ENCODE data around the gene LMO1. TPM values are rescaled to one million over a fixed set of nuclear protein-coding genes. Genes with fewer than 3 reads are reported as not detected.

The LMO1 gene
- total RNA-seq, 6 experiments from 2014 or later: not detected

GRCh38 chr11:8232849-8233606 is 30.6 kb downstream of the LMO1 start:
- intact Hi-C loops (cut with DNase I): no loop called here
- no peak overlapping the region for H3K27ac ChIP-seq
- H3K4me3 ChIP-seq: no peak overlapping the region
- TF ChIP-seq, protein P1, sequence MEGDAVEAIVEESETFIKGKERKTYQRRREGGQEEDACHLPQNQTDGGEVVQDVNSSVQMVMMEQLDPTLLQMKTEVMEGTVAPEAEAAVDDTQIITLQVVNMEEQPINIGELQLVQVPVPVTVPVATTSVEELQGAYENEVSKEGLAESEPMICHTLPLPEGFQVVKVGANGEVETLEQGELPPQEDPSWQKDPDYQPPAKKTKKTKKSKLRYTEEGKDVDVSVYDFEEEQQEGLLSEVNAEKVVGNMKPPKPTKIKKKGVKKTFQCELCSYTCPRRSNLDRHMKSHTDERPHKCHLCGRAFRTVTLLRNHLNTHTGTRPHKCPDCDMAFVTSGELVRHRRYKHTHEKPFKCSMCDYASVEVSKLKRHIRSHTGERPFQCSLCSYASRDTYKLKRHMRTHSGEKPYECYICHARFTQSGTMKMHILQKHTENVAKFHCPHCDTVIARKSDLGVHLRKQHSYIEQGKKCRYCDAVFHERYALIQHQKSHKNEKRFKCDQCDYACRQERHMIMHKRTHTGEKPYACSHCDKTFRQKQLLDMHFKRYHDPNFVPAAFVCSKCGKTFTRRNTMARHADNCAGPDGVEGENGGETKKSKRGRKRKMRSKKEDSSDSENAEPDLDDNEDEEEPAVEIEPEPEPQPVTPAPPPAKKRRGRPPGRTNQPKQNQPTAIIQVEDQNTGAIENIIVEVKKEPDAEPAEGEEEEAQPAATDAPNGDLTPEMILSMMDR (IDR thresholded peaks at IDR 0.05): no peak
- TF ChIP-seq POLR2A (IDR thresholded peaks at IDR 0.05): no peak
- no peaks in the 10 kb centered on the region for H3K4me1 ChIP-seq
- H3K27me3 ChIP-seq: no peaks in the 10 kb centered on the region
- H3K9me3 ChIP-seq: no peaks in the 10 kb centered on the region
- DNase-seq: no peak
- no peaks in the 10 kb centered on the region for H3K36me3 ChIP-seq
- no peak for ATAC-seq
- 26% methylated on average over 3 of the region's 9 CpGs for WGBS (ENCODE audit: insufficient coverage, low coverage, low lambda C conversion rate, missing lambda C conversion rate)

DNA sequence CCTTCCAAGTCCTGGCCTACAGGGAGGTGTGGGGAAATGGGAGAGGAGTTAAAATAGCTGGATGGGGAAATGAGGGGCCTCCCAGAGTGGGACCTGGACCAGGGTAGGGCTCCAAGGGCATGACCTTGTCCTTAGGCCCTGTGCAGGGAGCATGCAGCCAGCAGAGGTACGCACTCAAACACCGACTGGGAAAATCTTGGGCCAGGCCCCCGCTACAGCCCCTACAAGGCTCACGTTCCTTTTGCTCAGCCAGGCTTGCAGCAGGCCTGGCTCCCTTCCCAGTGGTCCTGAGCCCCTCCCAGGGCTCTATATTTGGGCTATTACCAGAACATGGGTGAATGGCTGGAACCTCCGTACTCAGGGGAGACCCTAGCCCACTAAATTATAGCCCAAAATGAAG is 31.3 kb downstream of the LMO1 start:
- Histone ChIP-seq H3K36me3 (no peaks in the 10 kb centered on the region), H3K4me3 (no peak overlapping the region), H3K27ac (no peak overlapping the region), H3K27me3 (no peaks in the 10 kb centered on the region), H3K9me3 (no peaks in the 10 kb centered on the region), H3K4me1 (no peaks in the 10 kb centered on the region)
- intact Hi-C loops (cut with DNase I): no loop called here
- no peak for DNase-seq
- TF ChIP-seq POLR2A (IDR thresholded peaks at IDR 0.05): no peak
- TF ChIP-seq, protein P1 (IDR thresholded peaks at IDR 0.05): no peak
- 20% methylated on average over 1 of the region's 5 CpGs for WGBS (ENCODE audit: insufficient coverage, low coverage, low lambda C conversion rate, missing lambda C conversion rate)
- ATAC-seq: no peak

DNA sequence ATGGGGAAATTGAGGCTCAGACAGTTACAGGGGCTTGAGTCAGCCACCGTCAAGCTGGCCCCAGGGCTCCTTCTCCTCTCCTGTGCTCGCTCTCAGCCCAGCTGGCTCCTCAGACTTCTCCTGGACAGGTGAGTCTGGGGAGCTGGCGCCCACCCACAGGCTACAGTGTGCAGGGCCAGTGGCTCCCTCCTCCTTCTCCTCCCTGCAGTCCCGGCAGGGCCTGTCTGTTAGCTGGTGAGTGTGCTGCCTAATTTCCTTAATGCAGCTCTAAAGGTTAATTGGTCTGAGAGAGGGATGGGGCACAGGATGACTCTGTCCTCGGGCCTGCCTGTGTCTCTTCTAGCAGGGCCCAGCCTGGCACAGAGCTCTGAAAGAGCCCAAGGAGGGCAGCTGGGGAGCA is 31.7 kb downstream of the LMO1 start:
- no peak overlapping the region for H3K27ac ChIP-seq
- H3K9me3 ChIP-seq: no peaks in the 10 kb centered on the region
- no peak overlapping the region for H3K4me3 ChIP-seq
- no peaks in the 10 kb centered on the region for H3K4me1 ChIP-seq
- ATAC-seq: no peak
- no peaks in the 10 kb centered on the region for H3K36me3 ChIP-seq
- TF ChIP-seq, protein P1 (IDR thresholded peaks at IDR 0.05): no peak
- TF ChIP-seq POLR2A (IDR thresholded peaks at IDR 0.05): no peak
- no peak for DNase-seq
- intact Hi-C loops (cut with DNase I): no loop called here
- WGBS (ENCODE audit: insufficient coverage, low coverage, low lambda C conversion rate, missing lambda C conversion rate): 61% methylated on average over 2 of the region's 5 CpGs
- no peaks in the 10 kb centered on the region for H3K27me3 ChIP-seq

DNA sequence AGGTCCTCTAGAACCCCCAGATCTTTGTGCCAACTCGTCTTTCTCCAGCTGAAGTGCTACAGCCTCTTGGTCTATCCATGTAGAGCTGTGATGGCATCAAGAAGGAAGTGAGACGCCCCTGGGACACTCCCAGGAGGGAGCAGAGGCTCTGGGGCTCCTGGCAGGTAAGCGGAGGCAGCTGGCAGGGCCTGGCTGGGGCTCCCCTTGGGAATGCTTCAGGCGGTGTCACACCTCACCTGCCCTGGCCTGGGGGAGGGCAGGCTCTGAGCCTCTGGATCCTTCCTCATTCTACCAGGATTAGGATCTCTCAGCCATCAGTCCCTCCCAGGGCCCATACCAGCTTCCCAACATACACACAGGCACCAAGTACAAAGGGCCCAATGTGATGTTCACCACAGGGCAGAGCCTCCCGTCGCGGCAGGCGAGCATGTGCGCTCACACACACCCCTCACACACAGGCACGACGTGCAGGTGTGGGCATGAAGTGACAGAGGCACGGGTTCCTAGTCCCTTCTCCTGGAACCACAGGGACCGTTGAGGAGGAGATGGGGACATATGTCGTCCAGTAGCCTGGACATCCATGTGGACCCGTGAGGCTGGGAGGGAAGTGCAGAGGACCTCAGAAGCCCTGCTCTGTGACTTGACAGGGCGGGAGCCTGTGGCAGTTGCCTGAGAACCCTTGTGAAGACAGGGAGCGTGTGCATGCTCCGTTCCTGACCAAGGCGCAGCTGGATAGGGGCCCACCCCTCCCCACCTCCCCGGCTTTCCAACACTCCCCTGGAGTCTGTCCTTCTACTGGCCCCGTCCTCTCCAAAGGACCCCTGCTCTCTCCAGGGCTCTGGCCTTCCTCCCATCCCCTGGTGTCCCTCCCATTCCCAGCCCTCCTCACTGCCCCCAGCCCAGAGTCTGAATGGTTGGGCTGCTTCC is 32.5 kb downstream of the LMO1 start:
- H3K36me3 ChIP-seq: no peaks in the 10 kb centered on the region
- TF ChIP-seq, protein P1 (IDR thresholded peaks at IDR 0.05): no peak
- no peak for TF ChIP-seq POLR2A (IDR thresholded peaks at IDR 0.05)
- DNase-seq (no peak), ATAC-seq (no peak)
- WGBS (ENCODE audit: insufficient coverage, low coverage, low lambda C conversion rate, missing lambda C conversion rate): 73% methylated on average over 8 of the region's 21 CpGs
- intact Hi-C loops (cut with DNase I): no loop called here
- H3K9me3 ChIP-seq: no peaks in the 10 kb centered on the region
- no peaks in the 10 kb centered on the region for H3K4me1 ChIP-seq
- H3K27me3 ChIP-seq: no peaks in the 10 kb centered on the region
- no peak overlapping the region for H3K4me3 ChIP-seq
- H3K27ac ChIP-seq: no peak overlapping the region

All from right lobe of liver (tissue), 6 donors.